Hepatocyte (in vitro differentiated cells): Measurements from ENCODE around the gene RASL10B.

ENCODE experiments used
- CTCF ChIP-seq: fragments of 200-600 bp; sonication (generic); IDR thresholded peaks from 2 replicates; pipeline ENCODE4 v1.5.1; 2016; ENCODE audit warnings: antibody characterized with exemption, mild to moderate bottlenecking; ENCODE audit not compliant: poor library complexity
- EZH2 ChIP-seq: fragments of 200-600 bp; sonication (generic); IDR thresholded peaks from 2 replicates; pipeline ENCODE4 v1.6.1; 2016; ENCODE audit warnings: antibody characterized with exemption, mild to moderate bottlenecking, borderline replicate concordance

GRCh38 chr17:35748979-35749378 lies 17.5 kb downstream of the RASL10B start:
- TF ChIP-seq CTCF, result no peak
- TF ChIP-seq EZH2, result no peak
